ENCODE measurements around the gene TRAF7. TPM values are rescaled to one million over a fixed set of nuclear protein-coding genes. Genes with fewer than 3 reads are reported as not detected.

Gene TRAF7
- total and polyA plus RNA-seq, 2 of the 13 experiments (the other 11 are each of a cell fraction or from before 2014, with no cell fraction given) = 47.9 to 65.6 TPM

DNA sequence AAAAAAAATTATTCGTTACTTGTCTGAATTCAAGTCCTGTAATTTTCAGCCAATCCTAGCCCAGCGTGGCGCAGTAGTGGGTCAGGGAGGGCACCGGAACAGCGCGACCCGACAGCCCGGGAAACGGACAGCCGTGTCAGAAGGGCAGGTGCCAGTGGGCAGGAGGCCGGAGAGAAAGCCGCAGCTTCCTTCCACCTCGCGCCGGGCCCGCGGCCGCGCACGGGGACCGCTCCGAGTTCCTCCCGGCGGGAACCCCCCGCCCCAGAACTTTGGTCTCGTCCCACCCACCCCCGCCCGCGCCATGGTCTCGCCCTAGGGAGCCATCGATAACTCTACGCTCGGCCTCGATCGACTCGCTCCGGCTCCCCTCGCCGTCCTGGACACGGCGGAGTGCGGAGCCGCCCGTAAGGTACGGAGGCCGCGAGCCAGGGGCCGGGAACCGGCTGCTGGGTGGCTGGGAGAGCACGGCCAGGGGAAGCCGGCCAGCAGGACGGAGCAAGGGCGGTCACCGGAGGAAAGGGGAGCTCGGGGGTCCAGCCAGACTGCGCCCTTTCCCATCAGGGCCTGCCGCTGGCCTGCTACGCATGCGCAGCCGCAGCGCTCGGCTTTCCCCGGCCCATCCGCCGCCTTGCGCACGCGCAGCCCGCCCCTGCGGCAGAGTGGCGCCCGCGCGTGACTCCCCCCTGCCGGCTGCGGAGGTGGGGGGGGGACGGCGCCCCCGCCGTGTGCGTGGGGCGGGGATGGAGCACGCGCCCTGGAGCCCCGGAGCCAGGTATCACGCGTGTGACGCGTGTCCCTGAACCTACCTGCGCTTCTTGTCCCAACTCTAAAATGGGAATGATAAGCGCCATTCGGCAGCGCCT lies 49.8 kb downstream of the TRAF7 start, which contains the start of gene MLST8 (continued):
- TF ChIP-seq, protein P1, sequence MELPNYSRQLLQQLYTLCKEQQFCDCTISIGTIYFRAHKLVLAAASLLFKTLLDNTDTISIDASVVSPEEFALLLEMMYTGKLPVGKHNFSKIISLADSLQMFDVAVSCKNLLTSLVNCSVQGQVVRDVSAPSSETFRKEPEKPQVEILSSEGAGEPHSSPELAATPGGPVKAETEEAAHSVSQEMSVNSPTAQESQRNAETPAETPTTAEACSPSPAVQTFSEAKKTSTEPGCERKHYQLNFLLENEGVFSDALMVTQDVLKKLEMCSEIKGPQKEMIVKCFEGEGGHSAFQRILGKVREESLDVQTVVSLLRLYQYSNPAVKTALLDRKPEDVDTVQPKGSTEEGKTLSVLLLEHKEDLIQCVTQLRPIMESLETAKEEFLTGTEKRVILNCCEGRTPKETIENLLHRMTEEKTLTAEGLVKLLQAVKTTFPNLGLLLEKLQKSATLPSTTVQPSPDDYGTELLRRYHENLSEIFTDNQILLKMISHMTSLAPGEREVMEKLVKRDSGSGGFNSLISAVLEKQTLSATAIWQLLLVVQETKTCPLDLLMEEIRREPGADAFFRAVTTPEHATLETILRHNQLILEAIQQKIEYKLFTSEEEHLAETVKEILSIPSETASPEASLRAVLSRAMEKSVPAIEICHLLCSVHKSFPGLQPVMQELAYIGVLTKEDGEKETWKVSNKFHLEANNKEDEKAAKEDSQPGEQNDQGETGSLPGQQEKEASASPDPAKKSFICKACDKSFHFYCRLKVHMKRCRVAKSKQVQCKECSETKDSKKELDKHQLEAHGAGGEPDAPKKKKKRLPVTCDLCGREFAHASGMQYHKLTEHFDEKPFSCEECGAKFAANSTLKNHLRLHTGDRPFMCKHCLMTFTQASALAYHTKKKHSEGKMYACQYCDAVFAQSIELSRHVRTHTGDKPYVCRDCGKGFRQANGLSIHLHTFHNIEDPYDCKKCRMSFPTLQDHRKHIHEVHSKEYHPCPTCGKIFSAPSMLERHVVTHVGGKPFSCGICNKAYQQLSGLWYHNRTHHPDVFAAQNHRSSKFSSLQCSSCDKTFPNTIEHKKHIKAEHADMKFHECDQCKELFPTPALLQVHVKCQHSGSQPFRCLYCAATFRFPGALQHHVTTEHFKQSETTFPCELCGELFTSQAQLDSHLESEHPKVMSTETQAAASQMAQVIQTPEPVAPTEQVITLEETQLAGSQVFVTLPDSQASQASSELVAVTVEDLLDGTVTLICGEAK (IDR thresholded peaks at IDR 0.05) = no peak
- TF ChIP-seq, protein P1 (CRISPR knock-in tag; IDR thresholded peaks at IDR 0.05) = peak; percentile 87
- TF ChIP-seq HOXA5 (CRISPR knock-in tag; IDR thresholded peaks at IDR 0.05) (peak; percentile 57; the same call in 1 of the 2 replicates), SMAD9 (CRISPR knock-in tag; IDR thresholded peaks at IDR 0.05) (peak; percentile 76; the same call in 1 of the 2 replicates), FOSL2 (CRISPR knock-in tag; IDR thresholded peaks at IDR 0.05) (no peak; the same call in 1 of the 2 replicates), MBNL3 (CRISPR knock-in tag; conservative IDR thresholded peaks at IDR 0.05) (no peak), ZBTB42 (CRISPR knock-in tag; IDR thresholded peaks at IDR 0.05) (no peak), REPIN1 (CRISPR knock-in tag; IDR thresholded peaks at IDR 0.05; ENCODE audit: borderline replicate concordance, low read depth) (0 out of 2 replicates have a peak, but pooled peaks have one; percentile 37), ZNF260 (CRISPR knock-in tag; IDR thresholded peaks at IDR 0.05; ENCODE audit: borderline replicate concordance, low read depth) (no peak), BRCA1 (CRISPR knock-in tag; IDR thresholded peaks at IDR 0.05) (peak; percentile 54; the same call in 1 of the 2 replicates), ZSCAN12 (CRISPR knock-in tag; IDR thresholded peaks at IDR 0.05) (0 out of 2 replicates have a peak, but pooled peaks have one; percentile 51)
- TF ChIP-seq, protein P2, sequence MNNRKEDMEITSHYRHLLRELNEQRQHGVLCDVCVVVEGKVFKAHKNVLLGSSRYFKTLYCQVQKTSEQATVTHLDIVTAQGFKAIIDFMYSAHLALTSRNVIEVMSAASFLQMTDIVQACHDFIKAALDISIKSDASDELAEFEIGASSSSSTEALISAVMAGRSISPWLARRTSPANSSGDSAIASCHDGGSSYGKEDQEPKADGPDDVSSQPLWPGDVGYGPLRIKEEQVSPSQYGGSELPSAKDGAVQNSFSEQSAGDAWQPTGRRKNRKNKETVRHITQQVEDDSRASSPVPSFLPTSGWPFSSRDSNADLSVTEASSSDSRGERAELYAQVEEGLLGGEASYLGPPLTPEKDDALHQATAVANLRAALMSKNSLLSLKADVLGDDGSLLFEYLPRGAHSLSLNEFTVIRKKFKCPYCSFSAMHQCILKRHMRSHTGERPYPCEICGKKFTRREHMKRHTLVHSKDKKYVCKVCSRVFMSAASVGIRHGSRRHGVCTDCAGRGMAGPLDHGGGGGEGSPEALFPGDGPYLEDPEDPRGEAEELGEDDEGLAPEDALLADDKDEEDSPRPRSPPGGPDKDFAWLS (CRISPR knock-in tag; IDR thresholded peaks at IDR 0.05; ENCODE audit: borderline replicate concordance) = no peak
- TF ChIP-seq, protein P3, sequence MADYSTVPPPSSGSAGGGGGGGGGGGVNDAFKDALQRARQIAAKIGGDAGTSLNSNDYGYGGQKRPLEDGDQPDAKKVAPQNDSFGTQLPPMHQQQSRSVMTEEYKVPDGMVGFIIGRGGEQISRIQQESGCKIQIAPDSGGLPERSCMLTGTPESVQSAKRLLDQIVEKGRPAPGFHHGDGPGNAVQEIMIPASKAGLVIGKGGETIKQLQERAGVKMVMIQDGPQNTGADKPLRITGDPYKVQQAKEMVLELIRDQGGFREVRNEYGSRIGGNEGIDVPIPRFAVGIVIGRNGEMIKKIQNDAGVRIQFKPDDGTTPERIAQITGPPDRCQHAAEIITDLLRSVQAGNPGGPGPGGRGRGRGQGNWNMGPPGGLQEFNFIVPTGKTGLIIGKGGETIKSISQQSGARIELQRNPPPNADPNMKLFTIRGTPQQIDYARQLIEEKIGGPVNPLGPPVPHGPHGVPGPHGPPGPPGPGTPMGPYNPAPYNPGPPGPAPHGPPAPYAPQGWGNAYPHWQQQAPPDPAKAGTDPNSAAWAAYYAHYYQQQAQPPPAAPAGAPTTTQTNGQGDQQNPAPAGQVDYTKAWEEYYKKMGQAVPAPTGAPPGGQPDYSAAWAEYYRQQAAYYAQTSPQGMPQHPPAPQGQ (CRISPR knock-in tag; IDR thresholded peaks at IDR 0.05; ENCODE audit: borderline replicate concordance) = peak; percentile 52; the same call in 1 of the 2 replicates
- TF ChIP-seq, protein P4, sequence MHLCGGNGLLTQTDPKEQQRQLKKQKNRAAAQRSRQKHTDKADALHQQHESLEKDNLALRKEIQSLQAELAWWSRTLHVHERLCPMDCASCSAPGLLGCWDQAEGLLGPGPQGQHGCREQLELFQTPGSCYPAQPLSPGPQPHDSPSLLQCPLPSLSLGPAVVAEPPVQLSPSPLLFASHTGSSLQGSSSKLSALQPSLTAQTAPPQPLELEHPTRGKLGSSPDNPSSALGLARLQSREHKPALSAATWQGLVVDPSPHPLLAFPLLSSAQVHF (CRISPR knock-in tag; IDR thresholded peaks at IDR 0.05) = peak; percentile 72; the same call in 1 of the 2 replicates
